Fibroblast of skin of right quadriceps (primary cell): ENCODE measurements around the gene DNASE1.
"Not testable (repeated sequence)": the region's sequence is repeated elsewhere in the genome, so short reads cannot be mapped to it uniquely, and the experiment has no call there.

Source experiments
- DNase-seq: peaks from one replicate; pipeline ENCODE4 v3.0.0-alpha.2; 2013

Gene DNASE1

GRCh38 chr16:3641801-3642396 is 12.6 kb upstream of the DNASE1 start:
- DNase-seq = no peak

- DNase-seq = no peak
Observed at GRCh38 chr16:3642397-3643094, 11.9 kb upstream of the DNASE1 start.

DNA sequence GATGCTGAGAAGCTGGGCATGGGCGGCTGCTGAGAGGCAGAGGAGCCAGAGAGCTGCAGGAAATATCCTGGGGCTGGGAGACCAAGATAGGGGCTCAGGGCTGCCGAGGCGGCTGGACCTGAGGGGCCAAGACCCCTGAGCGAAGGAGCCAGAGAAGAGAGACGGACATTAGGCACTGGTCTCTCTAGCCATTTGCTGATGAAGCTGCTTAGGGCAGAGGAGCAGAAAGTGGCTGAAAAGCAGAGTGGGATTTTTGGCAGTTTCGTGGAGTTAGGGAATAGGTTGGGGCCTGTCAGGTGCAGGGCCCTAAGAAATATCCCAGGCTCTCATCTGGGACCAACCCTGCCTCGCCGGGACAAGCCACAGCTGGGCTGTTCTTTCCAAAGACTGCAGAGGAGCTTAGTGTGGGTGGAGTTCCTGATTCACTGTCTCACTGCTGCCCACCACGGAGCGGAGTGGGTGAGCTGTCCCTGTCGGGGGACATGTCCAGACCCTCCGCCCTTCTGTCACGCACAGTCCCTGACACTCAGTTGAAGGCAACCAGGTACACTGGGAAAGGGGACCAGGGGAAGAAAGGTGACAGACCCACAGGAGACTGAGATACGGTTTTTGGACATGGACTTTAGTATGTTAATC is 11.3 kb upstream of the DNASE1 start:
- no peak for DNase-seq

DNA sequence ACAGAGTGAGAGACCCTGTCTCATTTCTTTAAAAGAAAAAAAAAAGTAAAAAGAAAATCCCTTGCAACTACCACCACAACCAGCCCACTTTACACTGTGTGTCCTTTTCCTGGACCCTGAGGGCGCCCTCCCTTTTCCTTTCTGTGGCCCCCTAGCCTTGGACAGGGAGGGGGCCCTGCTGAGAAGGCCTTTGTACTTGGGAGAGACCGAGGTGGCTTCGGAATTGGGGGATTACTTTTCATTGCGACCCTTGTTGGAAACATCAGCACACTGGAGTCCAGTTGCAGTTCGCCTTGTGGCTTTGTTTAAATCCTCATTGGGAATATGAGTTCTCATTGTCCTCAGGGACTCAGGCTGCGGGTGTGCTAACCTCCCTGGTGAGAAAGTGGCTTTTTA is 9.4 kb upstream of the DNASE1 start:
- DNase-seq = no peak

DNA sequence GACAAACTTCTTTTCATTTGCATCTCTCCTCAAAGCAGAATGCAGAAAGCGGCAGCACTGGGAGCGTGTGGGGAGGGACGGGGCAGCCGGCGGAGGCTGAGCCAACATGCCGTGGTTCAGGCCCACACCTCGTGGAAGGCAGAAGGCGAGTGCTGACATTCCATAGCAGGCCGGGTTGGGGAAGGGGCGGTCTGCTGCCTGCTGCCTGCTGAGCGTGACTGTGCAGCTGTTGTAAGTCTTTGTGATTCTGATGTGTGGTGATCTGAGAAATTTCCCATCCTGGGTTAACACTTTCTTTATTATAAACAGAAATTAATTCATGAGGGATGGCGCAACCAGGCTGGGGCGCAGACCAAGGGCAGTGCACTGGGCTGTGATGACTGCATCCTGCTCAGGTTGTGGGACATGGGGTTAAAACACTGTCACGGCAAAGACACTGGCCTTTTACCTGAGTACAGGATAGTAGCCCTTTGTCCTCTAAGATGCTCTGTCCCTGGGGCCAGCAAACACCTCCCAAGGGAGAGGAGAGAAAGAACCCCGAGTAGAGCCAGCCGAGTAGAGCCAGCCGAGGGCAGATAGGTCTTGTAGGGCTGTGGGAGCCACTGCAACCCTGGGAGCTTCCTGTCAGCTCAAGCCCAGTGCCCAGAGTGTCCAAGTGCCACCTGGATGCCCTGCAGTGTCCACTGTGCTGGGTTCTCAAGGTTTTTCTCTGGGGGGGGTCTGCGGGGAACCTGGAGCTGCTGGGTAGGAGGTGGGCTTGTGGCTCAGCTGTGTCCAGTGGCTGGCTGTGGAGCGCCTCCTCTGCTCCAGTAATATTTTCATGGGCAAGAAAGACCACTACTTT is 8.8 kb upstream of the DNASE1 start:
- peak; percentile 57 for DNase-seq

DNA sequence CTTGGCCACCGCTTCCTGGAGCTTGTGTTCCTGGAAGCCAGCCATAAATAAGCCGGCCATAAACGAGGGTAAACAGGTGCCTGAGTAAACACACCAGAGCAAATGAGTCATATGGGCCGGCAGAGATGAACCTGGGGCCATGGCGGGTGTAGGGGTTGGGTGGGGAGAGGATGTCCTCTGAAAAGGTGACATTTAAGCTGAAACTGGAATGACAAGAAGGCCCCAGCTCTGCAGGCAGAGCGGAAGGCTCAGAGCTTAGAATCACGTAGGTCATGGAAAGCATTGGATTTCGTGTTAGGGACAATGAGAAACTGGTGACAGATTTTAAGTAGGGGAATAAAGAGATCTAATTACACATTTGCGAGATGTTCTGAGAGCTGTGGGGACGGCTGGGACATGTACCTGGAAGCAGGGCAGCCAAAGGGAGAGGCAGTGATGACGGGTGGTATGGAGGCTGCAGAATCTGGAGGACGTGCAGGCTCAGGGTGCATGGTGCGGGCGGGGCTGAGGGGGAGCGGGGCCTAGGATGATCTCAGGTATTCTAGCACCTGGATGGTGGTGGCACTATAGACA is 8.1 kb upstream of the DNASE1 start:
- DNase-seq = no peak

DNA sequence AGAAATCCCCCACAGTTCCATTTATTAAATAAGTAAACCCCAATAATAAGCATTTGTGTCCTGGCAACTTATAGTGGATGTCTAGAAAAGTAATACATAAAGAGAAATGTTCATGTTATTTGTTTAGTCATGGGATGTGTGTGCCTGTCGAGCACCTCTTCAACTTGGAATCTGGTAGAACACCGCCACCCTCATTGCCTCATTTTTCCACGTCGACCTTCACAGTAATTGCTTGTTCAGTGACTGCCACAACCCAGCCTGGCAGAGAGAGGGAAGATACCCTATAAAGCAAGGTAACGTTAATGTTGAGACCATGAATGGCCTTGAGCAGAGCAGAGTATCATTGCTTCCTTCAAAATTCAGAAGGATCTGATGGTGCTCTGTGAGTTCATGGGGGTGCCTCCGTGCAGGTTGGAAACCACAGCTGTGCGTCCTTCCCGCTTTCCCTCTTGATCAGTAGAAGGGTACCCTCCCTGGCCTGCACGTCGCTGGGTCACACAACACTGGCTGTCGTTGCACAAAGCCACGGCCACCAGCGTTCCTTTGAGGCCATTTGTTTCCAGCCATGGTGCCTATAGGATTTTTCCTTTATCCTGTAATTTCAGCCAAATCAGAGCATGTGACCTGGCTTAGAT is 3.7 kb upstream of the DNASE1 start:
- no peak for DNase-seq

DNA sequence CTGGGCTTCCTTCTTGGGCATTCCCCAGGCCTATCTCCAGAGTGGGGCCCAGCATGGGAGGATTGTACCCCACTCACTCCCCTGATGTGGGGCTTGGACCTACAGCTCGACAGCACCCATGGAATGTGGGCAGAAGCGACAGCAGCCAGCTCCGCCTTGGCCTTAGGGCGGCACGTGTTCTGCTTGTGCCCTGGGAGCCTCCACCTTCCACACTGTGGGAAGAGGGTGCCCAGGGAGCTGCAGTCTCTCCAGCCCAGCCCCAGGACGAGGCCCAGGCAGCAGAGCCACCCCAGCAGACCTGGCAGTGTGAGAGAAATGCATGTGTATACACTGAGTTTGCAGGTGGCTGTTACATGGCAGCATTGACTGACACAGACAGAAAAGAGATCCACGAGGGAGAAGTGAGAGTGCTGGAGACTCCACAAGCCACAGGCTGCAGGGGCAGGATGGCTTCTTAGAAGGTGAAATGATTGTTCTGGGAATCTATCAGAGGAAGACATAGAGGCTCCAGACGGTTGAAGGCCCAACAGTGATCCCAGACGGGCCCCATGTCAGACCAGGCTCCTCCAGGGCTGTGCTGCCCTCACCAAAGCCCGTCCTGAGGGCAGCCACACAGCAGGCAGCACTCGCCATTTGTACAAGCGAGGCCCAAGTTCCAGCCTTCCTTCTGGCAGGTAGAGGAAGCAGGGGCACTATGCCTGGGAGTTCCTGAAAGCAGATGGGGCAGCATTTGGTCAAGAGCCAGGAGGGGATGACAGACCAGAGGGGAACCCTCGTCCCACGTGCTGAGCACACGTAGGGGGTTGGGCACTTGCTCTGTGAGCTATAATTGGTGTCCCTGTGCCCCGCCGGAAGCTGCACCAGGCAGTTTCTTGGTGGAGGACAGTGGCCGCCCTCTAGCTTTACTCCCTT is 2.8 kb upstream of the DNASE1 start:
- no peak for DNase-seq

DNA sequence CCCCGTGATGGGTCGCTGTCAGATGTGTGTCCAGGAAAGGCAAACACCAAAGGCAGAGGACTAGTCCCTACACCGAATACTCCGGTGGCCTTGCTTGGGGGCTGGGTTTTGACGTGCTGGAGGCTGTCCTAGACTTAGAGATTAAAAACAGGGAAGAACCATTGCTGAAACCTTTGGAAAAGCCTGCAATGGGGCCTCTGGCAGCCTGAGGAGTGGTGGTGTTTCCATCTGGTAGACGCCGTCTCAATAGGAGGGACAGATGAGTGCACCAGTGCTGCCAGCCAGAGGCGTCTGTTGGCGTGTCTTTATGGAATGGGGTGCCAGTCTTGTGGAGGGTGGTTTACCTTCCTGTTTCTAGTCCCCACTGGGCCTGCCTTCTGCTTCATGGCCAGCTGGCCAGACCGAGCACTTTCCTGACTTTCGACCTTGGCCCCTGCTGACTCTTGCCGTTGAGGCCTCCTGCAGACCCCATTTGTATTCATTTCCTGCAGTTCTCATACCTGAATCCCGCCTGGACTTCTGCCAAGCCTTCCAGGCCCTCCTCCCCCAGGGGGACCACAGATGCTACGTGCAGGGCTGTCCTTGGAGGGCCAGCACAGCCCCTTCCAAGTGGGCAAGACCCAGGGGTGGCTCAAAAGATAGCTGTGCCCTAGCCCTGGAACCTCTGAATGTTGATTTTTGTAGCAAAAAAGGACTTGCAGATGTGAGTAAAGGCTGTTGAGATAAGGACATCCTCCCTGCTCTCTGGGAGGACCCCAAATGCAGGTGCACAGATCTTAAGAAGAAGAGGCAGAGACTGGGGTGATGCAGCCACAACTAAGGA is 1.9 kb upstream of the DNASE1 start:
- no peak for DNase-seq

- no peak for DNase-seq
Observed at GRCh38 chr16:3655030-3655395, 522 bp downstream of the DNASE1 start.

GRCh38 chr16:3655396-3656159 is 1.1 kb downstream of the DNASE1 start:
- DNase-seq = no peak

GRCh38 chr16:3656160-3656490 is 1.6 kb downstream of the DNASE1 start:
- DNase-seq = not testable (repeated sequence)

GRCh38 chr16:3656491-3657468 is 2.3 kb downstream of the DNASE1 start:
- DNase-seq = no peak

GRCh38 chr16:3659251-3659650 is 4.8 kb downstream of the DNASE1 start:
- DNase-seq = peak; percentile 61

DNA sequence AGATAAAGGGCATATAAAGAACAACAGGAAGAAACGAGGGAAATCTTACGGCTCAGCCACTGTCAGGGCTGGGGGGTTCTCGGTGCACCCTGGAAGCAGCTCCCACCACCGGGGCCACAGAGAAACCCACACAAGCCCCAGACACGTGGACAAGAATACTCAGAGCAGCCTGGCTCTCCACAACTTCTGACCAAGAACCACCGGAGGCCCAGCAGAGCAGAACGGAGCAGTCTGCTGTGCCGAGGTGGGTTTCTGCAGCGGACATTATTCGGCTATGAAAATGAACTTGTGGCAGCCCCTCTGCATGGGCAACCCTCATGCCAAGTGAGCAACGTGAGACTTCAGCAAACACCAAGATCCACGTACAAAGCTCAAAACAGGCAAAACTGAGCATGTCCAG is 6.8 kb downstream of the DNASE1 start:
- no peak for DNase-seq

DNA sequence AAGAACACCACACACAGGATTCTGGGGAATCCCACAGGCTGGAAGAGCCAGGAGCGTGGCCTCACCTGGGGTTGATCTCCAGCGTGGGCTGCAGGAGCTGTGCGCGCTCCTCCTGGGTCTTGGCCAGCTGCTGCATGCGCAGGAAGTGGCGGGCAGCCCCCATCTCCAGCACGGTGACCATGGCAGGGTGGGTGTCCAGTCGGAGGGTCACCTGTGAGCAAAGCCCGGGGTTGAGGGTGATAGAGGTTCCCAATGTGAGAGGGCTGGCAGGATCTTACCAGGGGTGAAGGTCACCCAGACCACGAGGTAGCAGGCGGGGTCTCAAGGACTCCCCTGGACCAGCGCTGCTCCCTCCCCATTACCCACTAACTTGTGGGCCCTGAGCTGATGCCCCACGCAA is 7.4 kb downstream of the DNASE1 start:
- no peak for DNase-seq

GRCh38 chr16:3662601-3663000 is 8.1 kb downstream of the DNASE1 start:
- DNase-seq = no peak

GRCh38 chr16:3664187-3664896 is 9.9 kb downstream of the DNASE1 start:
- no peak for DNase-seq
